Cardiac muscle cell (in vitro differentiated cells and primary cell): ENCODE results near the gene PDCL3. TPM values are rescaled to one million over a fixed set of nuclear protein-coding genes. Genes with fewer than 3 reads are reported as not detected.

Source experiments
- DNase-seq, 2 donors: peaks; one replicate each; pipeline versions ENCODE4 v3.0.0 to v3.0.0-alpha.2; 2010 to 2017; ENCODE audit warnings: low read depth in 1 of 2, low spot score in 1 of 2
- H3K27ac ChIP-seq: fragments of 200-600 bp; sonication (generic); 2 replicates; pipeline ENCODE4 v1.5.1; 2016
- H3K27me3 ChIP-seq: fragments of 200-600 bp; sonication (generic); 2 replicates; pipeline ENCODE4 v1.6.0; 2016; ENCODE audit warnings: control low read depth
- H3K36me3 ChIP-seq: fragments of 200-600 bp; sonication (generic); 2 replicates; pipeline ENCODE4 v1.5.1; 2016; ENCODE audit warnings: control low read depth
- H3K4me1 ChIP-seq: fragments of 200-600 bp; sonication (generic); 2 replicates; pipeline ENCODE4 v1.8.1; 2017; ENCODE audit warnings: low read depth, mild to moderate bottlenecking, mixed run types
- H3K4me3 ChIP-seq: fragments of 200-600 bp; sonication (generic); 2 replicates; pipeline ENCODE4 v1.5.1; 2016; ENCODE audit warnings: mild to moderate bottlenecking
- H3K9me3 ChIP-seq: fragments of 200-600 bp; sonication (generic); 2 replicates; pipeline ENCODE4 v1.5.1; 2017; ENCODE audit warnings: low read depth, mild to moderate bottlenecking, control low read depth
- CTCF ChIP-seq: IDR thresholded peaks from 2 replicates; pipeline ENCODE4 v1.5.1; 2012; ENCODE audit warnings: low read depth, mild to moderate bottlenecking, low read length
- polyA plus RNA-seq: library from polyadenylated mRNA; unstranded; fragments of >200 nt; fragmentation: Nextera tagmentation; extraction: Ambion mirVana; gene quantifications from 2 replicates; pipeline ENCODE4 v1.2.1, GENCODE V29; 2016
- total RNA-seq: library from RNA; depleted of rRNA; stranded (reverse); fragments of >200 nt; gene quantifications from 2 replicates; pipeline ENCODE4 v1.2.3, GENCODE V29; 2016

The PDCL3 gene
- total and polyA plus RNA-seq, 2 experiments from 2014 or later = 20.9 to 33.1 TPM

- TF ChIP-seq CTCF = peak; percentile 78
- no peak overlapping the region for H3K4me3 ChIP-seq
- no peak overlapping the region for H3K27ac ChIP-seq
- peak; percentile 65 to 70 for DNase-seq
- H3K27me3 ChIP-seq = no peaks in the 10 kb centered on the region
- H3K36me3 ChIP-seq = no peaks in the 10 kb centered on the region
- H3K9me3 ChIP-seq = no peaks in the 10 kb centered on the region
- no peaks in the 10 kb centered on the region for H3K4me1 ChIP-seq
Observed at GRCh38 chr2:100610381-100610831, 47.6 kb downstream of the PDCL3 start.

GRCh38 chr2:100611079-100612029 is 48.6 kb downstream of the PDCL3 start:
- no peak overlapping the region for H3K27ac ChIP-seq
- H3K27me3 ChIP-seq = no peaks in the 10 kb centered on the region
- TF ChIP-seq CTCF = no peak
- no peaks in the 10 kb centered on the region for H3K9me3 ChIP-seq
- H3K4me3 ChIP-seq = no peak overlapping the region
- no peaks in the 10 kb centered on the region for H3K36me3 ChIP-seq
- DNase-seq = no peak
- H3K4me1 ChIP-seq = no peaks in the 10 kb centered on the region

- no peaks in the 10 kb centered on the region for H3K27me3 ChIP-seq
- H3K9me3 ChIP-seq = no peaks in the 10 kb centered on the region
- no peak overlapping the region for H3K4me3 ChIP-seq
- H3K4me1 ChIP-seq = no peaks in the 10 kb centered on the region
- H3K27ac ChIP-seq = no peak overlapping the region
- DNase-seq = no peak
- H3K36me3 ChIP-seq = no peaks in the 10 kb centered on the region
- no peak for TF ChIP-seq CTCF
Observed at GRCh38 chr2:100612388-100613000, 49.7 kb downstream of the PDCL3 start.

GRCh38 chr2:100613719-100614118 is 50.9 kb downstream of the PDCL3 start:
- no peak overlapping the region for H3K27ac ChIP-seq
- no peak for TF ChIP-seq CTCF
- DNase-seq = no peak
- H3K4me3 ChIP-seq = no peak overlapping the region
- H3K27me3 ChIP-seq = no peaks in the 10 kb centered on the region
- H3K4me1 ChIP-seq = no peaks in the 10 kb centered on the region
- H3K9me3 ChIP-seq = no peaks in the 10 kb centered on the region
- no peaks in the 10 kb centered on the region for H3K36me3 ChIP-seq

- H3K36me3 ChIP-seq = no peaks in the 10 kb centered on the region
- H3K9me3 ChIP-seq = no peaks in the 10 kb centered on the region
- H3K27me3 ChIP-seq = no peaks in the 10 kb centered on the region
- H3K4me3 ChIP-seq = no peak overlapping the region
- no peak for TF ChIP-seq CTCF
- H3K4me1 ChIP-seq = no peaks in the 10 kb centered on the region
- no peak for DNase-seq
- H3K27ac ChIP-seq = no peak overlapping the region
Observed at GRCh38 chr2:100614455-100615000, 51.7 kb downstream of the PDCL3 start.
